ENCODE results near the gene KIF6.

Gene KIF6

DNA sequence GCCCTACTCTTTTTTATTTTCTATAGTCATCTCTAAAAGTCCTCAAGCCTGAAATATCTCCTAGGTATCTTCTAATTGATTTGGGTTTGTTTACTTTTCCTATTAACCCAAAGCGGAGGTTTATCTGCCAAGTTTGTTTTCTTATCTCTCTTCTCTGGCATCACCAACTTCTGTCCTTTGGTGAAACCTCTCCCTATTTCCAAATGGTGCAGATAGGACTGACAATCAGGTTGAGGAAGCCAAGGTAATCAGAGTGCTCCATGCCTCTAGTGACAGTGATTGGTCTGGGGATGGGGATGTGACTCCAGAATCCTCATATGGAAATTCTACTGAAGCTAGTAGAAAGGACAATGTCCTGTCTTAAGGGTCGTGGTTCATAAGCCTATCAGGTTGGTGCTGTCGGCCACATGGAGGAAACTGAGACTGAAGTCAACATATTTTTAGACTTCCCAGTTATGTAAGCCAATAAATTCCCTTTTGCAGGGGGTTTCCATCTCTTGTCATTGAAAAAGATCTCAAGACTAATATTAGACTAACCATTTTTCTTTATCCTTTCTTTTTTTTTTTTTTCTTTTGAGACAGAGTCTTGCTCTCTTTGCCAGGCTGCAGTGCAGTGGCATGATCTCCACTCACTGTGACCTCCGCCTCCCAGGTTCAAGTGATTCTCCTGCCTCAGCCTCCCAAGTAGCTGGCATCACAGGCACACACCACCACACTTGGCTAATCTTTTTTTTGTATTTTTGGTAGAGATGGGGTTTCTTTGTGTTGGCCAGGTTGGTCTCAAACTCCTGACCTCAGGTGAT lies 28.0 kb downstream of the KIF6 start:
- H3K27ac ChIP-seq: no peak overlapping the region
- DNase-seq (ENCODE audit: low spot score): no peak
- no peak overlapping the region for H3K4me3 ChIP-seq
- TF ChIP-seq, protein P1, sequence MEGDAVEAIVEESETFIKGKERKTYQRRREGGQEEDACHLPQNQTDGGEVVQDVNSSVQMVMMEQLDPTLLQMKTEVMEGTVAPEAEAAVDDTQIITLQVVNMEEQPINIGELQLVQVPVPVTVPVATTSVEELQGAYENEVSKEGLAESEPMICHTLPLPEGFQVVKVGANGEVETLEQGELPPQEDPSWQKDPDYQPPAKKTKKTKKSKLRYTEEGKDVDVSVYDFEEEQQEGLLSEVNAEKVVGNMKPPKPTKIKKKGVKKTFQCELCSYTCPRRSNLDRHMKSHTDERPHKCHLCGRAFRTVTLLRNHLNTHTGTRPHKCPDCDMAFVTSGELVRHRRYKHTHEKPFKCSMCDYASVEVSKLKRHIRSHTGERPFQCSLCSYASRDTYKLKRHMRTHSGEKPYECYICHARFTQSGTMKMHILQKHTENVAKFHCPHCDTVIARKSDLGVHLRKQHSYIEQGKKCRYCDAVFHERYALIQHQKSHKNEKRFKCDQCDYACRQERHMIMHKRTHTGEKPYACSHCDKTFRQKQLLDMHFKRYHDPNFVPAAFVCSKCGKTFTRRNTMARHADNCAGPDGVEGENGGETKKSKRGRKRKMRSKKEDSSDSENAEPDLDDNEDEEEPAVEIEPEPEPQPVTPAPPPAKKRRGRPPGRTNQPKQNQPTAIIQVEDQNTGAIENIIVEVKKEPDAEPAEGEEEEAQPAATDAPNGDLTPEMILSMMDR (IDR thresholded peaks at IDR 0.05): no peak

DNA sequence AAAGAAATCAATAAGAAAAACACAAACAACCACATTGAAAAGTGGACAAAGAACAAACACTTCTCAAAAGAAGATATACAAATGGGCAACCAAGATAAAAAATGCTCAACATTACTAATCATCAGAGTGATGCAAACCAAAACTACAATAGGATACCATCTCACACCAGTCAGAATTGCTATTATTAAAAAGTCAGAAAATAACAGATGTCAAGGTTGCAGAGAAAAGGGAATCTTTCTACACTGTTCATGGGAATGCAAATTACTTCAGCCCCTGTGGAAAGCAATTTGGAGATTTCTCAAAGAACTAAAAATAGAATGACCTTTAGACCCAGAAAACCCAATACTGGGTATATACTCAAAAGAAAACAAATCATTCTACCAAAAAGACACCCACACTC lies 29.8 kb downstream of the KIF6 start:
- TF ChIP-seq, protein P1 (IDR thresholded peaks at IDR 0.05): no peak
- Histone ChIP-seq H3K27ac (no peak overlapping the region), H3K4me3 (no peak overlapping the region)
- no peak for DNase-seq (ENCODE audit: low spot score)

DNA sequence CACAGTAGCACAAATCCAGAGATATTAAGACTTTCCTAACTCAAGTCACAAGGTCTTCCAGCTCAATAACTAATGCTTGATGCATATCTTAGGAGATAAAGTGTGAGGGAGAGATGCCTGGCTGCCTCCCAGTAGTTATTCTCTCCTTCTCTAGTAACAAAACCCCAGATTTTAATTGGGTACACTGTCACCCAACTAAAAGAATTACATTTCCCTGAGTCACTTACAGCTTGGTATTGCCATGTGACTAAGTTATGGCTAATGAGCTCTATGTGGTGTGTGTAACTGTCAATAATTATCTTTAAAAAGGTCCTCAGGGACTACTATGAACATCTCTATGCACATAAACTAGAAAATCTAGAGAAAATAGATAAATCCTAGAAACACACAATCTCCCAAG lies 32.0 kb downstream of the KIF6 start:
- Histone ChIP-seq H3K4me3 (no peak overlapping the region), H3K27ac (no peak overlapping the region)

DNA sequence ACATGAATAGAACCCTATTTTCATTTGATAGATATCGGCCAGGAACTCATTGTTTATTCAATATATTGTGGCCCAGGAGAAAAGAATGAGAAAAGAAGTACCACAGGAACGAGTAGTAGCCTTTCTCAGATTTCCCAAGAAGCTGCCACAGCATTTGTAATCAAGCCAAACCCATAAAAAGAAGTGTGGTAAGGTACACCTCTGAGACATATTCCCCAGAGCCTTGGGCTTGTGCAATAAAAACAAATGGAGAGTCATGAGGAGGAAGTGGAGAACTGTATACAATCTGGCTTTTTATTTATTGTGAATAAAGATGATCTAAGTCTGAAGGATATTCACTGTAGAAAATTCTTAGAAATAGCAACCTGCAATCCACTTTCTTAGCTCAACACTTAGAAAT lies 36.7 kb downstream of the KIF6 start:
- TF ChIP-seq, protein P1 (IDR thresholded peaks at IDR 0.05): no peak
- H3K27ac ChIP-seq: no peak overlapping the region
- H3K4me3 ChIP-seq: no peak overlapping the region
- no peak for DNase-seq (ENCODE audit: low spot score)

More for the DNA sequence above, 32.0 kb downstream of the KIF6 start:
- no peak for DNase-seq (ENCODE audit: low spot score)
- TF ChIP-seq, protein P1 (IDR thresholded peaks at IDR 0.05): no peak

DNA sequence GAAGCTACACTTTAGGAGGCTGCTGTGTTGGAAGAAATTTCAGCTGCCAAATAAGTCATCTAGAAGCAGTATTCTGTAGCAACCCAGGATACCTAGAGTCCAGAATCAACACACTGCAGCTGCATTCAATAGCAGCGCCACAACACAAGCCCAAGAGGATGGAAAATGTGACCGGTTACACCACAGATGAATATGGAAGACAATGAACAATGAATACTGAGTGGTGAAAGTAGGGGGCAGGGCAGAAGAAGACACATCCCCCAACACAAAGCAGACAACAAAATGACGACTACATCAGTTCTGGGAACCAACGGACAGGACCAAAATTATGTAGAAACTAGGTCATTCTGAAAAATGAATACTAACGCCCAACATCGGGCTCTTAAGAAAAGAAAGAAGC lies 38.2 kb downstream of the KIF6 start:
- TF ChIP-seq, protein P1 (IDR thresholded peaks at IDR 0.05): no peak
- Histone ChIP-seq H3K27ac (no peak overlapping the region), H3K4me3 (no peak overlapping the region)
- DNase-seq (ENCODE audit: low spot score): no peak

DNA sequence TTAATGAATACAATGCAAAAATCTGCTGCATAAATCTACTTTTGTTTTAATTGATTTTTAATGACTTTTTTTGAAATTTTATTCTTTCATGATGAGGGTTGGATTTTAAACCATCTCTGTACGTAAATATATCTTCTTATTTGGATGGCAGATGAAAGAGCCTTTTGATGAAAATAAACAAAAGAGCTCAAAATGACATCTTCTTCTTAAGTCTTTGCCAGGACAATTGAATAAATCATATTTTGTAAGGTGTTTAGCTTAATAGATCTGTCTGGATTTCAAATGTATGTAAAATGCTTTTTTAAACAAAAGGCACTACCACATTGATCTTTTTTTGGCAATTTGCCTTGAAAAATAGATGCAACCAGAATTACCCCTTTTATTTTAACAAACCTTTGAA lies 39.3 kb downstream of the KIF6 start:
- DNase-seq (ENCODE audit: low spot score): no peak
- TF ChIP-seq, protein P1 (IDR thresholded peaks at IDR 0.05): no peak
- Histone ChIP-seq H3K27ac (no peak overlapping the region), H3K4me3 (no peak overlapping the region)

DNA sequence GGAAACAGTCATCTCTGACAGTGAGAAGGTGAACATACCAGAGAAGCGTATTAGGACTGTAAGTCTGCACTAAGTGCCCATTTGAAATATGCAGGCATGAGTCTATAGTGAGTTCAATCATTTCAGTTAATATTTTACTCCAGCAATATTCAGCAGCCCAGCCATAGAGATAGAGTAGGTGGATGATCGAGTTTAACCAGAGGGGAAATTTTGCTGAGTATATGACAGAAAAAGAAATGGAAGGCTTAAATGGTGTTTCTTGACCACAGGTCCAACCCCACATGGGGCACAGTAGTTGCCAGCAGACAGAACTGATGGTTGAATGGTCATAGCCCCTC lies 39.8 kb downstream of the KIF6 start:
- TF ChIP-seq, protein P1 (IDR thresholded peaks at IDR 0.05): no peak
- no peak for DNase-seq (ENCODE audit: low spot score)
- no peak overlapping the region for H3K4me3 ChIP-seq
- no peak overlapping the region for H3K27ac ChIP-seq
